K562 (cell line): Measurements from ENCODE around the gene ITGAD. TPM values are rescaled to one million over a fixed set of nuclear protein-coding genes. Genes with fewer than 3 reads are reported as not detected.

Experiments
- BRF2 ChIP-seq: IDR thresholded peaks from 3 replicates; pipeline ENCODE4 v1.6.1; 2011; ENCODE audit warnings: borderline replicate concordance, mild to moderate bottlenecking; ENCODE audit not compliant: insufficient read length, insufficient read depth
- CBFA2T3 ChIP-seq: fragments of 450-650 bp; IDR thresholded peaks from 2 replicates; pipeline ENCODE4 v1.6.1; 2017
- CC2D1A ChIP-seq: fragments of 450-650 bp; IDR thresholded peaks from 2 replicates; pipeline ENCODE4 v1.6.1; 2017; ENCODE audit warnings: mild to moderate bottlenecking
- DLX4 ChIP-seq: fragments of 250-450 bp; sonication (Bioruptor Pico); IDR thresholded peaks from 2 replicates; pipeline ENCODE4 v1.6.1; 2021; ENCODE audit warnings: mild to moderate bottlenecking
- EWSR1 ChIP-seq: fragments of 450-650 bp; IDR thresholded peaks from 2 replicates; pipeline ENCODE4 v1.6.1; 2018; ENCODE audit warnings: borderline replicate concordance, mild to moderate bottlenecking, low read depth, moderate library complexity; ENCODE audit not compliant: partially characterized antibody
- KDM5B ChIP-seq: fragments of 200-600 bp; sonication (generic); IDR thresholded peaks from 2 replicates; pipeline ENCODE4 v1.6.1; 2012; ENCODE audit warnings: low read depth, mild to moderate bottlenecking, moderate library complexity, low read length, control low read depth, inconsistent platforms; ENCODE audit not compliant: insufficient replicate concordance
- NEUROD1 ChIP-seq: fragments of 150-350 bp; IDR thresholded peaks from 2 replicates; pipeline ENCODE4 v1.6.1; 2014; ENCODE audit warnings: borderline replicate concordance, low read length, low read depth; ENCODE audit not compliant: partially characterized antibody
- NFIC ChIP-seq: fragments of 450-650 bp; IDR thresholded peaks from 2 replicates; pipeline ENCODE4 v1.6.1; 2017; ENCODE audit warnings: mild to moderate bottlenecking, inconsistent platforms
- OTX1 ChIP-seq: fragments of 450-650 bp; formaldehyde crosslinking; IDR thresholded peaks from 2 replicates; pipeline ENCODE4 v1.4.0; 2022; ENCODE audit warnings: mild to moderate bottlenecking
- RCOR1 ChIP-seq, 2 experiments: IDR thresholded peaks; 2 replicates each; pipeline ENCODE4 v1.6.1; 2012; ENCODE audit warnings: low read depth in 2 of 2, low read length in 2 of 2, borderline replicate concordance in 1 of 2, improper control_type of control experiment in 1 of 2
- REST ChIP-seq, 2 experiments: fragments of 450-650 bp; formaldehyde crosslinking in 1 of 2; IDR thresholded peaks; 2 replicates each; pipeline versions ENCODE4 v1.4.0 to v1.6.1; 2014 to 2020; ENCODE audit warnings: mild to moderate bottlenecking in 2 of 2, borderline replicate concordance in 1 of 2, low read depth in 1 of 2
- XRCC5 ChIP-seq: fragments of 200-400 bp; formaldehyde crosslinking; IDR thresholded peaks from 2 replicates; pipeline ENCODE4 v1.6.1; 2017; ENCODE audit warnings: low read depth, mild to moderate bottlenecking, low read length
- ZBTB2 ChIP-seq: fragments of 450-650 bp; IDR thresholded peaks from 2 replicates; pipeline ENCODE4 v1.6.1; 2016; ENCODE audit warnings: antibody characterized with exemption
- ZNF239 ChIP-seq: fragments of 250-450 bp; sonication (Bioruptor Pico); IDR thresholded peaks from 2 replicates; pipeline ENCODE4 v1.4.0; 2020; ENCODE audit warnings: mild to moderate bottlenecking
- ZNF408 ChIP-seq: fragments of 250-450 bp; sonication (Bioruptor Pico); IDR thresholded peaks from 2 replicates; pipeline ENCODE4 v1.4.0; 2020; ENCODE audit warnings: low read depth, mild to moderate bottlenecking, moderate library complexity
- ZNF695 ChIP-seq: fragments of 450-650 bp; formaldehyde crosslinking; IDR thresholded peaks from 2 replicates; pipeline ENCODE4 v1.4.0; 2020; ENCODE audit warnings: mild to moderate bottlenecking, moderate library complexity
- polyA plus RNA-seq, 8 experiments: library from polyadenylated mRNA; depleted of rRNA in 4 of 8; stranded (reverse) in 5 of 8; unstranded in 3 of 8; fragments of >200 nt; fragmentation: Nextera tagmentation in 2 of 8; fragmentation: Illumina TruSeq in 1 of 8; extraction: Ambion mirVana in 2 of 8; extraction: Trizol in 1 of 8; gene quantifications; 2 replicates each; pipeline versions ENCODE4 v1.2.1 to v1.2.3, GENCODE V29; 2011 to 2014; ENCODE audit warnings: inconsistent platforms in 1 of 8, missing spikeins in 1 of 8
- total RNA-seq, 7 experiments: library from RNA; depleted of rRNA in 6 of 7; stranded (reverse); fragments of >200 nt in 6 of 7; fragmentation: Illumina TruSeq in 2 of 7; extraction: Trizol in 2 of 7; gene quantifications; 2 replicates each; pipeline versions ENCODE4 v1.2.1 to v1.2.3, GENCODE V29; 2011 to 2021; ENCODE audit warnings: low replicate concordance in 1 of 7

The ITGAD gene
- total and polyA plus RNA-seq, 9 of the 15 experiments (the other 6 are each of a cell fraction or from before 2014, with no cell fraction given), result not detected

- TF ChIP-seq KDM5B (no peak), RCOR1 (IDR thresholded peaks at IDR 0.05; ENCODE audit: borderline replicate concordance in 1 of 2, low read depth in 2 of 2, low read length in 2 of 2) (peak in 1 of 2 experiments; percentile 46; a peak in 1 of 4 replicates), REST (IDR thresholded peaks at IDR 0.05; ENCODE audit: borderline replicate concordance) (no peak), REST (CRISPR knock-in tag; IDR thresholded peaks at IDR 0.05; ENCODE audit: low read depth) (no peak), CBFA2T3 (peak; percentile 25; the same call in 1 of the 2 replicates), DLX4 (no peak), XRCC5 (no peak), EWSR1 (no peak), CC2D1A (no peak), ZBTB2 (no peak), ZNF408 (no peak), ZNF239 (CRISPR knock-in tag) (no peak), BRF2 (no peak), ZNF695 (CRISPR knock-in tag) (no peak), NEUROD1 (no peak), OTX1 (CRISPR knock-in tag) (no peak), NFIC (peak; percentile 86)
Measured at GRCh38 chr16:31354394-31355291, 38.5 kb upstream of the ITGAD start, which contains the start of gene ITGAX (continued).
